ENCODE data around the gene CMTM4.

Gene CMTM4

GRCh38 chr16:66682271-66682670, 14.3 kb downstream of the CMTM4 start:
- no peak overlapping the region for H3K27ac ChIP-seq
- ChIA-PET POLR2A (ENCODE audit: low non-redundant PET) (interaction anchor here (0.6 kb wide), 1 partner anchor 79 kb away, joined by 6 read pairs; no protein-coding TSS in a partner anchor), CTCF (no interaction called here)

GRCh38 chr16:66681676-66682075, 14.9 kb downstream of the CMTM4 start:
- TF ChIP-seq CTCF (conservative IDR thresholded peaks at IDR 0.05; ENCODE audit: low read depth) = no peak
- ChIA-PET POLR2A (ENCODE audit: low non-redundant PET) (interaction anchor here (0.6 kb wide), 1 partner anchor 79 kb away, joined by 6 read pairs; no protein-coding TSS in a partner anchor), CTCF (no interaction called here)
- peak; percentile 64 for DNase-seq (ENCODE audit: low spot score)
- no peak overlapping the region for H3K27ac ChIP-seq

More at GRCh38 chr16:66682271-66682670, 14.3 kb downstream of the CMTM4 start:
- no peak for TF ChIP-seq CTCF (conservative IDR thresholded peaks at IDR 0.05; ENCODE audit: low read depth)
- DNase-seq (ENCODE audit: low spot score) = no peak

- ChIA-PET POLR2A (ENCODE audit: low non-redundant PET) (no interaction called here), CTCF (no interaction called here)
- no peak overlapping the region for H3K27ac ChIP-seq
- no peak for DNase-seq (ENCODE audit: low spot score)
- TF ChIP-seq CTCF (conservative IDR thresholded peaks at IDR 0.05; ENCODE audit: low read depth) = no peak
Observed at GRCh38 chr16:66678337-66678736, 18.2 kb downstream of the CMTM4 start.

- no peak for TF ChIP-seq CTCF (conservative IDR thresholded peaks at IDR 0.05; ENCODE audit: low read depth)
Observed at GRCh38 chr16:66677836-66678235, 18.7 kb downstream of the CMTM4 start.

GRCh38 chr16:66677179-66677578, 19.4 kb downstream of the CMTM4 start:
- H3K27ac ChIP-seq = no peak overlapping the region
- TF ChIP-seq CTCF (conservative IDR thresholded peaks at IDR 0.05; ENCODE audit: low read depth) = no peak
- ChIA-PET POLR2A (ENCODE audit: low non-redundant PET) (no interaction called here), CTCF (interaction anchor here (0.6 to 0.7 kb wide), 2 partner anchors 9 to 33 kb away, joined by 3 to 5 read pairs; no protein-coding TSS in a partner anchor)
- DNase-seq (ENCODE audit: low spot score) = no peak

More at GRCh38 chr16:66677836-66678235, 18.7 kb downstream of the CMTM4 start:
- H3K27ac ChIP-seq = no peak overlapping the region
- ChIA-PET POLR2A (ENCODE audit: low non-redundant PET) (no interaction called here), CTCF (no interaction called here)
- DNase-seq (ENCODE audit: low spot score) = no peak

GRCh38 chr16:66676599-66676998, 19.9 kb downstream of the CMTM4 start:
- CTCF ChIA-PET = interaction anchor here (0.6 to 0.7 kb wide), 2 partner anchors 9 to 34 kb away, joined by 3 to 5 read pairs; no protein-coding TSS in a partner anchor
- H3K27ac ChIP-seq = no peak overlapping the region
- no peak for TF ChIP-seq CTCF (conservative IDR thresholded peaks at IDR 0.05; ENCODE audit: low read depth)
- DNase-seq (ENCODE audit: low spot score) = no peak
- POLR2A ChIA-PET (ENCODE audit: low non-redundant PET) = no interaction called here

Measured in RWPE1 (cell line).